WTC11 (cell line): ENCODE results near the gene TTLL11. TPM values are rescaled to one million over a fixed set of nuclear protein-coding genes. Genes with fewer than 3 reads are reported as not detected.

Experiments used
- ATAC-seq: fragments of 200-7000 bp; cut with Tn5 transposase; 2 replicates; pipeline ENCODE4 v1.10.0; 2021; ENCODE audit warnings: mild to moderate bottlenecking, moderate library complexity
- CTCF ChIA-PET: fragments of 300-600 bp; sonication (Branson Sonifier 250); formaldehyde crosslinking; loops from one replicate; lab custom pipeline; 2021; ENCODE audit warnings: antibody characterized with exemption; lab: Charles Lee
- POLR2A ChIA-PET: fragments of 350-600 bp; sonication (Branson Sonifier 250); formaldehyde crosslinking; loops from one replicate; lab custom pipeline; 2021; ENCODE audit warnings: antibody characterized with exemption; lab: Charles Lee
- DNase-seq: peaks from one replicate; pipeline ENCODE4 v3.0.0; 2021; ENCODE audit warnings: low spot score
- H3K27ac Mint-ChIP-seq: 2 replicates; pipeline ENCODE4 v1.8.0; 2021; ENCODE audit warnings: mixed read lengths
- H3K27me3 Mint-ChIP-seq: 2 replicates; pipeline ENCODE4 v1.8.0; 2021; ENCODE audit warnings: low read depth, mild to moderate bottlenecking, moderate library complexity, mixed read lengths
- H3K36me3 Mint-ChIP-seq: 2 replicates; pipeline ENCODE4 v1.8.0; 2021; ENCODE audit warnings: mixed read lengths
- H3K4me1 Mint-ChIP-seq: 2 replicates; pipeline ENCODE4 v1.8.0; 2022; ENCODE audit warnings: mixed read lengths
- H3K4me3 Mint-ChIP-seq: 2 replicates; pipeline ENCODE4 v1.8.0; 2021; ENCODE audit warnings: mild to moderate bottlenecking, moderate library complexity, mixed read lengths
- H3K9me3 Mint-ChIP-seq: 2 replicates; pipeline ENCODE4 v1.8.0; 2021; ENCODE audit warnings: mixed read lengths
- AFF4 ChIP-seq: sonication (generic); formaldehyde crosslinking; IDR thresholded peaks from 2 replicates; pipeline ENCODE4 v1.8.1; 2023; ENCODE audit warnings: mild to moderate bottlenecking, missing genetic modification reagents, borderline replicate concordance
- ATF3 ChIP-seq: sonication (generic); formaldehyde crosslinking; conservative IDR thresholded peaks from 2 replicates; pipeline ENCODE4 v1.8.1; 2022; ENCODE audit warnings: mild to moderate bottlenecking, missing genetic modification reagents
- ATF6 ChIP-seq: sonication (generic); formaldehyde crosslinking; IDR thresholded peaks from 2 replicates; pipeline ENCODE4 v1.8.1; 2023; ENCODE audit warnings: mild to moderate bottlenecking, missing genetic modification reagents
- ETV6 ChIP-seq: sonication (generic); formaldehyde crosslinking; IDR thresholded peaks from 2 replicates; pipeline ENCODE4 v1.8.1; 2022; ENCODE audit warnings: mild to moderate bottlenecking, missing genetic modification reagents
- GABPB1 ChIP-seq: sonication (generic); formaldehyde crosslinking; IDR thresholded peaks from 2 replicates; pipeline ENCODE4 v1.8.1; 2023; ENCODE audit warnings: mild to moderate bottlenecking, missing genetic modification reagents
- JUN ChIP-seq: sonication (generic); formaldehyde crosslinking; IDR thresholded peaks from 2 replicates; pipeline ENCODE4 v1.8.0; 2023; ENCODE audit warnings: mild to moderate bottlenecking, missing genetic modification reagents
- NFATC4 ChIP-seq: fragments of 250-450 bp; sonication (Bioruptor Pico); IDR thresholded peaks from 2 replicates; pipeline ENCODE4 v1.9.0; 2021; ENCODE audit warnings: mild to moderate bottlenecking
- NR3C1 ChIP-seq: sonication (generic); formaldehyde crosslinking; conservative IDR thresholded peaks from 2 replicates; pipeline ENCODE4 v1.8.1; 2023; ENCODE audit warnings: low read depth, mild to moderate bottlenecking, missing genetic modification reagents
- RORB ChIP-seq: fragments of 250-450 bp; sonication (Bioruptor Pico); IDR thresholded peaks from 2 replicates; pipeline ENCODE4 v1.9.0; 2021; ENCODE audit warnings: mild to moderate bottlenecking
- SOX15 ChIP-seq: fragments of 250-450 bp; sonication (Bioruptor Pico); IDR thresholded peaks from 2 replicates; pipeline ENCODE4 v1.9.0; 2021; ENCODE audit warnings: mild to moderate bottlenecking
- TCF7 ChIP-seq: sonication (generic); formaldehyde crosslinking; IDR thresholded peaks from 2 replicates; pipeline ENCODE4 v1.8.0; 2022; ENCODE audit warnings: mild to moderate bottlenecking, low read depth, missing genetic modification reagents, moderate library complexity
- ZNF219 ChIP-seq: sonication (generic); formaldehyde crosslinking; IDR thresholded peaks from 2 replicates; pipeline ENCODE4 v1.8.0; 2023; ENCODE audit warnings: missing genetic modification reagents, mild to moderate bottlenecking, borderline replicate concordance
- ZNF532 ChIP-seq: fragments of 250-450 bp; sonication (Bioruptor Pico); IDR thresholded peaks from 2 replicates; pipeline ENCODE4 v1.9.0; 2021; ENCODE audit warnings: mild to moderate bottlenecking, borderline replicate concordance
- ZNF671 ChIP-seq: fragments of 250-450 bp; sonication (Bioruptor Pico); IDR thresholded peaks from 2 replicates; pipeline ENCODE4 v1.8.0; 2021; ENCODE audit warnings: mild to moderate bottlenecking
- total RNA-seq: library from RNA; stranded (reverse); gene quantifications from 3 replicates; pipeline ENCODE4 v1.2.3, GENCODE V29; 2021
- TF ChIP-seq, protein P1 (sequence below): sonication (generic); formaldehyde crosslinking; IDR thresholded peaks from 2 replicates; pipeline ENCODE4 v1.8.0; 2023; ENCODE audit warnings: mild to moderate bottlenecking, missing genetic modification reagents
- TF ChIP-seq, protein P2 (sequence below): fragments of 250-450 bp; sonication (Bioruptor Pico); IDR thresholded peaks from 2 replicates; pipeline ENCODE4 v1.9.0; 2021; ENCODE audit warnings: mild to moderate bottlenecking
- TF ChIP-seq, protein P3 (sequence below): fragments of 250-450 bp; sonication (Bioruptor Pico); IDR thresholded peaks from 2 replicates; pipeline ENCODE4 v1.9.0; 2021; ENCODE audit warnings: moderate library complexity, mild to moderate bottlenecking, inconsistent platforms, borderline replicate concordance

The TTLL11 gene
- total RNA-seq, 1 experiment from 2014 or later: 1.1 TPM

GRCh38 chr9:121862371-121863332 lies 230.5 kb downstream of the TTLL11 start:
- DNase-seq: no peak
- Mint-ChIP-seq H3K27me3 (no peaks in the 10 kb centered on the region), H3K9me3 (no peaks in the 10 kb centered on the region), H3K27ac (no peak overlapping the region), H3K4me1 (peaks cover 37% of the 10 kb centered on the region), H3K36me3 (no peaks in the 10 kb centered on the region), H3K4me3 (no peak overlapping the region)
- CTCF ChIA-PET: interaction anchor here (0.7 to 2.9 kb wide), 11 partner anchors 10 to 317 kb away, joined by 3 to 15 read pairs (median 3); no protein-coding TSS in a partner anchor
- POLR2A ChIA-PET: no interaction called here
- no peak for ATAC-seq
- TF ChIP-seq NR3C1 (CRISPR knock-in tag) (no peak), TCF7 (CRISPR knock-in tag) (no peak), NFATC4 (CRISPR knock-in tag) (no peak), SOX15 (no peak), JUN (no peak), ZNF219 (CRISPR knock-in tag) (no peak), ZNF532 (no peak), ZNF671 (CRISPR knock-in tag) (no peak), ATF6 (no peak), GABPB1 (CRISPR knock-in tag) (no peak), ETV6 (CRISPR knock-in tag) (no peak), RORB (no peak), ATF3 (CRISPR knock-in tag) (no peak), AFF4 (CRISPR knock-in tag) (no peak)
- TF ChIP-seq, protein P1, sequence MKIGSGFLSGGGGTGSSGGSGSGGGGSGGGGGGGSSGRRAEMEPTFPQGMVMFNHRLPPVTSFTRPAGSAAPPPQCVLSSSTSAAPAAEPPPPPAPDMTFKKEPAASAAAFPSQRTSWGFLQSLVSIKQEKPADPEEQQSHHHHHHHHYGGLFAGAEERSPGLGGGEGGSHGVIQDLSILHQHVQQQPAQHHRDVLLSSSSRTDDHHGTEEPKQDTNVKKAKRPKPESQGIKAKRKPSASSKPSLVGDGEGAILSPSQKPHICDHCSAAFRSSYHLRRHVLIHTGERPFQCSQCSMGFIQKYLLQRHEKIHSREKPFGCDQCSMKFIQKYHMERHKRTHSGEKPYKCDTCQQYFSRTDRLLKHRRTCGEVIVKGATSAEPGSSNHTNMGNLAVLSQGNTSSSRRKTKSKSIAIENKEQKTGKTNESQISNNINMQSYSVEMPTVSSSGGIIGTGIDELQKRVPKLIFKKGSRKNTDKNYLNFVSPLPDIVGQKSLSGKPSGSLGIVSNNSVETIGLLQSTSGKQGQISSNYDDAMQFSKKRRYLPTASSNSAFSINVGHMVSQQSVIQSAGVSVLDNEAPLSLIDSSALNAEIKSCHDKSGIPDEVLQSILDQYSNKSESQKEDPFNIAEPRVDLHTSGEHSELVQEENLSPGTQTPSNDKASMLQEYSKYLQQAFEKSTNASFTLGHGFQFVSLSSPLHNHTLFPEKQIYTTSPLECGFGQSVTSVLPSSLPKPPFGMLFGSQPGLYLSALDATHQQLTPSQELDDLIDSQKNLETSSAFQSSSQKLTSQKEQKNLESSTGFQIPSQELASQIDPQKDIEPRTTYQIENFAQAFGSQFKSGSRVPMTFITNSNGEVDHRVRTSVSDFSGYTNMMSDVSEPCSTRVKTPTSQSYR (CRISPR knock-in tag): no peak
- TF ChIP-seq, protein P2, sequence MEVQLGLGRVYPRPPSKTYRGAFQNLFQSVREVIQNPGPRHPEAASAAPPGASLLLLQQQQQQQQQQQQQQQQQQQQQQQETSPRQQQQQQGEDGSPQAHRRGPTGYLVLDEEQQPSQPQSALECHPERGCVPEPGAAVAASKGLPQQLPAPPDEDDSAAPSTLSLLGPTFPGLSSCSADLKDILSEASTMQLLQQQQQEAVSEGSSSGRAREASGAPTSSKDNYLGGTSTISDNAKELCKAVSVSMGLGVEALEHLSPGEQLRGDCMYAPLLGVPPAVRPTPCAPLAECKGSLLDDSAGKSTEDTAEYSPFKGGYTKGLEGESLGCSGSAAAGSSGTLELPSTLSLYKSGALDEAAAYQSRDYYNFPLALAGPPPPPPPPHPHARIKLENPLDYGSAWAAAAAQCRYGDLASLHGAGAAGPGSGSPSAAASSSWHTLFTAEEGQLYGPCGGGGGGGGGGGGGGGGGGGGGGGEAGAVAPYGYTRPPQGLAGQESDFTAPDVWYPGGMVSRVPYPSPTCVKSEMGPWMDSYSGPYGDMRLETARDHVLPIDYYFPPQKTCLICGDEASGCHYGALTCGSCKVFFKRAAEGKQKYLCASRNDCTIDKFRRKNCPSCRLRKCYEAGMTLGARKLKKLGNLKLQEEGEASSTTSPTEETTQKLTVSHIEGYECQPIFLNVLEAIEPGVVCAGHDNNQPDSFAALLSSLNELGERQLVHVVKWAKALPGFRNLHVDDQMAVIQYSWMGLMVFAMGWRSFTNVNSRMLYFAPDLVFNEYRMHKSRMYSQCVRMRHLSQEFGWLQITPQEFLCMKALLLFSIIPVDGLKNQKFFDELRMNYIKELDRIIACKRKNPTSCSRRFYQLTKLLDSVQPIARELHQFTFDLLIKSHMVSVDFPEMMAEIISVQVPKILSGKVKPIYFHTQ: no peak
- TF ChIP-seq, protein P3, sequence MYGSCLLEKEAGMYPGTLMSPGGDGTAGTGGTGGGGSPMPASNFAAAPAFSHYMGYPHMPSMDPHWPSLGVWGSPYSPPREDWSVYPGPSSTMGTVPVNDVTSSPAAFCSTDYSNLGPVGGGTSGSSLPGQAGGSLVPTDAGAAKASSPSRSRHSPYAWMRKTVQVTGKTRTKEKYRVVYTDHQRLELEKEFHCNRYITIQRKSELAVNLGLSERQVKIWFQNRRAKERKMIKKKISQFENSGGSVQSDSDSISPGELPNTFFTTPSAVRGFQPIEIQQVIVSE (CRISPR knock-in tag): no peak
